IMR-90 (cell line): ENCODE data around the gene COX10. TPM values are rescaled to one million over a fixed set of nuclear protein-coding genes. Genes with fewer than 3 reads are reported as not detected.

Source experiments
- ATAC-seq: fragments of 200-7000 bp; cut with Tn5 transposase; 2 replicates; pipeline ENCODE4 v1.9.1; 2020; ENCODE audit warnings: low read depth, mild to moderate bottlenecking, moderate library complexity
- BruUV-seq: library from RNA; stranded (reverse); fragments of 400-500 nt; replicated peaks from 2 replicates; lab custom pipeline; 2021; lab: Mats Ljungman, UMichigan
- CTCF ChIA-PET: fragments of 300-600 bp; formaldehyde crosslinking; extraction: SDS; loops from one replicate; lab custom pipeline; 2021; ENCODE audit warnings: antibody characterized with exemption; lab: Yijun Ruan, JAX
- POLR2A ChIA-PET: fragments of 300-600 bp; sonication (Branson Sonifier 250); formaldehyde crosslinking; loops from one replicate; lab custom pipeline; 2022; ENCODE audit warnings: antibody characterized with exemption; ENCODE audit not compliant: unreplicated experiment; lab: Charles Lee
- DNase-seq: peaks from one replicate; pipeline ENCODE4 v3.0.0; 2013
- H2AFZ ChIP-seq: replicated peaks from 2 replicates; pipeline ENCODE3; 2013; ENCODE audit warnings: low read length, mild to moderate bottlenecking; ENCODE audit not compliant: poor library complexity
- H2AK5ac ChIP-seq: 2 replicates; pipeline ENCODE4 v1.6.1; 2013; ENCODE audit warnings: low read depth, low read length, inconsistent platforms
- H2AK9ac ChIP-seq: replicated peaks from 2 replicates; pipeline ENCODE3; 2013; ENCODE audit warnings: mild to moderate bottlenecking, low read depth, low read length, moderate library complexity; ENCODE audit not compliant: poor library complexity
- H2BK120ac ChIP-seq: 2 replicates; pipeline ENCODE4 v1.6.1; 2013; ENCODE audit warnings: low read depth, low read length, inconsistent platforms
- H2BK15ac ChIP-seq: 3 replicates; pipeline ENCODE4 v1.6.1; 2013; ENCODE audit warnings: low read depth, low read length, inconsistent platforms
- H2BK20ac ChIP-seq: 2 replicates; pipeline ENCODE4 v1.6.1; 2013; ENCODE audit warnings: low read depth, mild to moderate bottlenecking, inconsistent platforms, low read length, moderate library complexity
- H2BK5ac ChIP-seq: 2 replicates; pipeline ENCODE4 v1.6.1; 2013; ENCODE audit warnings: mild to moderate bottlenecking, low read depth, low read length, inconsistent platforms; ENCODE audit not compliant: poor library complexity, severe bottlenecking
- H3K14ac ChIP-seq: replicated peaks from 2 replicates; pipeline ENCODE4 v1.6.1; 2013; ENCODE audit warnings: low read depth, low read length, inconsistent platforms
- H3K18ac ChIP-seq: 2 replicates; pipeline ENCODE4 v1.6.1; 2013; ENCODE audit warnings: low read depth, low read length, control low read depth
- H3K23ac ChIP-seq: 2 replicates; pipeline ENCODE4 v1.6.1; 2013; ENCODE audit warnings: low read depth, low read length, inconsistent platforms
- H3K27ac ChIP-seq: 2 replicates; pipeline ENCODE4 v1.5.1; 2013; ENCODE audit warnings: mild to moderate bottlenecking, control low read depth, low read length; ENCODE audit not compliant: insufficient read depth
- H3K27me3 ChIP-seq: 2 replicates; pipeline ENCODE4 v1.6.1; 2013; ENCODE audit warnings: low read length; ENCODE audit not compliant: control insufficient read depth, insufficient read depth
- H3K36me3 ChIP-seq: 2 replicates; pipeline ENCODE4 v1.6.1; 2013; ENCODE audit warnings: low read length, mixed read lengths; ENCODE audit not compliant: control insufficient read depth, insufficient read depth
- H3K4ac ChIP-seq: 2 replicates; pipeline ENCODE4 v1.6.1; 2013; ENCODE audit warnings: low read depth, low read length, inconsistent platforms
- H3K4me1 ChIP-seq: 2 replicates; pipeline ENCODE4 v1.6.1; 2013; ENCODE audit warnings: low read length, mixed read lengths; ENCODE audit not compliant: control insufficient read depth, insufficient read depth
- H3K4me2 ChIP-seq: 2 replicates; pipeline ENCODE4 v1.6.1; 2013; ENCODE audit warnings: low read depth, mild to moderate bottlenecking, control low read depth, low read length, moderate library complexity
- H3K4me3 ChIP-seq: 2 replicates; pipeline ENCODE4 v1.5.1; 2013; ENCODE audit warnings: low read depth, mild to moderate bottlenecking, control low read depth, low read length, moderate library complexity; ENCODE audit not compliant: insufficient read depth
- H3K56ac ChIP-seq: 2 replicates; pipeline ENCODE4 v1.6.1; 2013; ENCODE audit warnings: low read length, inconsistent platforms; ENCODE audit not compliant: insufficient read depth; ENCODE audit errors: extremely low read depth
- H3K79me1 ChIP-seq, 2 experiments: 2 replicates each; pipeline ENCODE4 v1.6.1; 2013; ENCODE audit warnings: low read length in 2 of 2, inconsistent platforms in 1 of 2, low read depth in 1 of 2
- H3K9ac ChIP-seq: 2 replicates; pipeline ENCODE4 v1.6.1; 2013; ENCODE audit warnings: low read depth, low read length, control low read depth
- H3K9me1 ChIP-seq: 2 replicates; pipeline ENCODE4 v1.6.1; 2013; ENCODE audit warnings: low read length, inconsistent platforms; ENCODE audit not compliant: insufficient read depth
- H3K9me3 ChIP-seq: 2 replicates; pipeline ENCODE4 v1.6.1; 2013; ENCODE audit warnings: low read length; ENCODE audit not compliant: control insufficient read depth, insufficient read depth
- H4K20me1 ChIP-seq: 2 replicates; pipeline ENCODE4 v1.6.1; 2013; ENCODE audit warnings: low read length, inconsistent platforms; ENCODE audit not compliant: insufficient read depth
- H4K5ac ChIP-seq: 2 replicates; pipeline ENCODE4 v1.6.1; 2013; ENCODE audit warnings: mild to moderate bottlenecking, low read depth, low read length, control low read depth
- H4K8ac ChIP-seq, 2 experiments: 2 replicates each; pipeline ENCODE4 v1.6.1; 2013; ENCODE audit warnings: low read depth in 2 of 2, low read length in 2 of 2, control low read depth in 1 of 2, inconsistent platforms in 1 of 2
- H4K91ac ChIP-seq: 2 replicates; pipeline ENCODE4 v1.6.1; 2013; ENCODE audit warnings: low read depth, low read length, inconsistent platforms; ENCODE audit not compliant: insufficient read depth
- BHLHE40 ChIP-seq: fragments of 150-350 bp; IDR thresholded peaks from 2 replicates; pipeline ENCODE4 v1.6.1; 2016; ENCODE audit warnings: mild to moderate bottlenecking, low read depth, low read length
- CHD1 ChIP-seq: IDR thresholded peaks from 2 replicates; pipeline ENCODE4 v1.6.1; 2012; ENCODE audit warnings: low read depth, low read length, improper control_type of control experiment
- CTCF ChIP-seq: conservative IDR thresholded peaks from 2 replicates; pipeline ENCODE4 v1.5.1; 2012; ENCODE audit warnings: mild to moderate bottlenecking, low read depth, low read length, improper control_type of control experiment
- ELK1 ChIP-seq: fragments of 150-350 bp; IDR thresholded peaks from 2 replicates; pipeline ENCODE4 v1.6.1; 2016; ENCODE audit warnings: low read depth, mild to moderate bottlenecking, low read length, moderate library complexity, borderline replicate concordance
- FOS ChIP-seq: fragments of 150-350 bp; IDR thresholded peaks from 2 replicates; pipeline ENCODE4 v1.6.1; 2016; ENCODE audit warnings: low read depth, low read length
- MAZ ChIP-seq: IDR thresholded peaks from 2 replicates; pipeline ENCODE4 v1.6.1; 2012; ENCODE audit warnings: low read depth, mild to moderate bottlenecking, low read length, improper control_type of control experiment, moderate library complexity, borderline replicate concordance
- NFE2L2 ChIP-seq: fragments of 150-350 bp; IDR thresholded peaks from 2 replicates; pipeline ENCODE4 v1.6.1; 2016; ENCODE audit warnings: low read depth, mild to moderate bottlenecking, low read length
- RCOR1 ChIP-seq: IDR thresholded peaks from 2 replicates; pipeline ENCODE4 v1.6.1; 2012; ENCODE audit warnings: mild to moderate bottlenecking, low read length, improper control_type of control experiment; ENCODE audit not compliant: insufficient replicate concordance
- RFX5 ChIP-seq: IDR thresholded peaks from 2 replicates; pipeline ENCODE4 v1.8.0; 2012; ENCODE audit warnings: low read depth, mild to moderate bottlenecking, low read length, moderate library complexity
- SMC3 ChIP-seq: fragments of 150-350 bp; IDR thresholded peaks from 2 replicates; pipeline ENCODE4 v1.6.1; 2016; ENCODE audit warnings: low read depth, mild to moderate bottlenecking, antibody characterized with exemption, low read length, moderate library complexity
- WGBS, 2 experiments: methylation state at CpG; one replicate each; pipeline versions ENCODE4 v1.1.5 to v1.1.7; 2013; ENCODE audit warnings: missing lambda C conversion rate in 2 of 2; ENCODE audit not compliant: insufficient read length in 1 of 2; ENCODE audit errors: extremely low coverage in 2 of 2; 5-methylcytosine and 5-hydroxymethylcytosine counted together
- dilution Hi-C: fragments of 300-500 bp; cut with HindIII; formaldehyde crosslinking; loops from one replicate; pipeline ENCODE4 v1.14.3; 2018; ENCODE audit warnings: low sequenced_read_pairs; ENCODE audit not compliant: unreplicated experiment
- in situ Hi-C: fragments of 300-500 bp; cut with MboI; formaldehyde crosslinking; loops from 3 replicates; pipeline ENCODE4 v1.14.3; 2019; ENCODE audit warnings: low sequenced_read_pairs, inconsistent platforms, mixed read lengths
- intact Hi-C: fragments of 100-400 bp; cut with micrococcal nuclease; formaldehyde crosslinking; loops from 2 replicates; pipeline ENCODE4 v1.10.0; 2022
- polyA plus RNA-seq, 3 experiments: library from polyadenylated mRNA; depleted of rRNA; stranded (reverse); fragments of >200 nt; gene quantifications; 2 replicates each; pipeline ENCODE4 v1.2.3, GENCODE V29; 2012; ENCODE audit warnings: low replicate concordance in 1 of 3
- total RNA-seq: library from RNA; depleted of rRNA; stranded (reverse); fragments of >200 nt; gene quantifications from 2 replicates; pipeline ENCODE4 v1.2.3, GENCODE V29; 2012

COX10 gene
- total and polyA plus RNA-seq, 2 of the 4 experiments (the other 2 are of a cell fraction), result 15.4 to 16.1 TPM

- intact Hi-C loops, result no loop called here
- dilution Hi-C loops, result no loop called here
Observed at GRCh38 chr17:14094676-14095601, 25.6 kb downstream of the COX10 start.

More at GRCh38 chr17:14094676-14095601, 25.6 kb downstream of the COX10 start:
- no peak overlapping the region for H2BK20ac ChIP-seq
- CTCF ChIA-PET, result no interaction called here
- BruUV-seq, result no TSS peak
- H2AK5ac ChIP-seq, result no peak overlapping the region
- no peaks in the 10 kb centered on the region; the same call in 1 of the 2 replicates for H3K9me1 ChIP-seq
- no peaks in the 10 kb centered on the region; the same call in 1 of the 2 replicates for H4K20me1 ChIP-seq
- no peak overlapping the region for H3K27ac ChIP-seq
- H3K36me3 ChIP-seq, result 0 out of 2 replicates have a peak, but pooled peaks cover 1% of the 10 kb centered on the region
- no peak overlapping the region for H3K4me2 ChIP-seq
- no peak overlapping the region for H3K23ac ChIP-seq
- H2BK120ac ChIP-seq, result no peak overlapping the region
- in situ Hi-C loops, result no loop called here
- no peaks in the 10 kb centered on the region for H3K9me3 ChIP-seq
- H3K4me3 ChIP-seq, result no peak overlapping the region
- DNase-seq, result no peak
- H4K5ac ChIP-seq, result no peak overlapping the region
- peaks cover 2% of the 10 kb centered on the region for H3K4me1 ChIP-seq
- H2BK5ac ChIP-seq, result no peak overlapping the region
- POLR2A ChIA-PET, result no interaction called here
- H3K18ac ChIP-seq, result no peak overlapping the region
- no peak overlapping the region for H4K8ac ChIP-seq
- WGBS, 2 experiments, result 80% methylated on average over 1 of the region's 7 CpGs; no CpG with 5 or more reads in 1 of the 2 experiments
- H2BK15ac ChIP-seq, result no peak overlapping the region
- no peak overlapping the region for H3K14ac ChIP-seq
- no peak for ATAC-seq
- H4K91ac ChIP-seq, result no peak overlapping the region
- no peak overlapping the region for H2AFZ ChIP-seq
- no peak overlapping the region for H3K4ac ChIP-seq
- TF ChIP-seq SMC3 (no peak), MAZ (no peak), BHLHE40 (no peak), RCOR1 (no peak), ELK1 (no peak), CHD1 (no peak), CTCF (no peak), RFX5 (no peak), FOS (no peak), NFE2L2 (no peak)
- H3K27me3 ChIP-seq, result no peaks in the 10 kb centered on the region
- H3K56ac ChIP-seq, result no peak overlapping the region
- no peak overlapping the region for H3K9ac ChIP-seq
- H3K79me1 ChIP-seq, result peaks cover 32 to 46% of the 10 kb centered on the region in 2 experiments
- no peak overlapping the region for H2AK9ac ChIP-seq
